K562 (cell line): Measurements from ENCODE around the gene CNPY2.

Experiments used
- CBFB ChIP-seq: sonication (generic); formaldehyde crosslinking; IDR thresholded peaks from 2 replicates; pipeline ENCODE4 v1.4.0; 2020; ENCODE audit warnings: mild to moderate bottlenecking, missing genetic modification reagents
- RFX1 ChIP-seq: fragments of 450-650 bp; IDR thresholded peaks from 2 replicates; pipeline ENCODE4 v1.6.1; 2016; ENCODE audit warnings: mild to moderate bottlenecking, moderate library complexity
- ZEB2 ChIP-seq: fragments of 450-650 bp; IDR thresholded peaks from 2 replicates; pipeline ENCODE4 v1.6.1; 2016
- ZNF311 ChIP-seq: fragments of 250-450 bp; sonication (Bioruptor Pico); IDR thresholded peaks from 2 replicates; pipeline ENCODE4 v1.4.0; 2020; ENCODE audit warnings: mild to moderate bottlenecking, moderate library complexity

GRCh38 chr12:56336361-56337167, 20.8 kb upstream of the CNPY2 start:
- TF ChIP-seq CBFB (CRISPR knock-in tag) (no peak), RFX1 (0 out of 2 replicates have a peak, but pooled peaks have one; percentile 16), ZNF311 (CRISPR knock-in tag) (no peak), ZEB2 (peak; percentile 71; the same call in 1 of the 2 replicates)
